Glutamatergic neuron (in vitro differentiated cells): Measurements from ENCODE around the gene CEACAM7. TPM values are rescaled to one million over a fixed set of nuclear protein-coding genes. Genes with fewer than 3 reads are reported as not detected.
A peak's percentile ranks its signal among the peaks of the same experiment; 100 is the strongest.

Experiments
- DNase-seq: peaks from one replicate; pipeline ENCODE4 v3.0.0; 2022
- H3K27ac Mint-ChIP-seq: one replicate; pipeline ENCODE4 v1.8.0; 2020; ENCODE audit warnings: mild to moderate bottlenecking, mixed read lengths, inconsistent platforms; ENCODE audit not compliant: unreplicated experiment
- H3K27me3 Mint-ChIP-seq: one replicate; pipeline ENCODE4 v1.8.0; 2020; ENCODE audit warnings: mild to moderate bottlenecking, moderate library complexity, mixed read lengths, inconsistent platforms; ENCODE audit not compliant: unreplicated experiment
- H3K36me3 Mint-ChIP-seq: one replicate; pipeline ENCODE4 v1.8.0; 2020; ENCODE audit warnings: mild to moderate bottlenecking, mixed read lengths, inconsistent platforms; ENCODE audit not compliant: unreplicated experiment
- H3K4me1 Mint-ChIP-seq: one replicate; pipeline ENCODE4 v1.8.0; 2020; ENCODE audit warnings: mild to moderate bottlenecking, low read depth, mixed read lengths, inconsistent platforms; ENCODE audit not compliant: unreplicated experiment
- H3K4me3 Mint-ChIP-seq: one replicate; pipeline ENCODE4 v1.8.0; 2020; ENCODE audit warnings: mild to moderate bottlenecking, mixed read lengths, inconsistent platforms; ENCODE audit not compliant: unreplicated experiment
- H3K9me3 Mint-ChIP-seq: one replicate; pipeline ENCODE4 v1.8.0; 2020; ENCODE audit warnings: mild to moderate bottlenecking, moderate library complexity, mixed read lengths, inconsistent platforms; ENCODE audit not compliant: unreplicated experiment
- CTCF ChIP-seq: fragments of 200-600 bp; sonication (generic); IDR thresholded peaks from one replicate; pipeline ENCODE4 v1.5.0; 2021; ENCODE audit not compliant: partially characterized antibody, unreplicated experiment
- total RNA-seq: library from RNA; stranded (reverse); fragmentation: NEBNext Ultra II Directional; extraction: Animal tissue kit (Norgen Biotek cat#: 25700); gene quantifications from one replicate; pipeline ENCODE4 v1.2.1, GENCODE V29; 2021; ENCODE audit not compliant: unreplicated experiment

Gene CEACAM7
- total RNA-seq, 1 donor from 2014 or later, result not detected

GRCh38 chr19:41694196-41694595 lies 6.1 kb upstream of the CEACAM7 start:
- no peak overlapping the region for H3K27ac Mint-ChIP-seq
- H3K4me3 Mint-ChIP-seq, result no peak overlapping the region
- TF ChIP-seq CTCF, result no peak
- peaks cover 20% of the 10 kb centered on the region for H3K27me3 Mint-ChIP-seq
- peaks cover 9% of the 10 kb centered on the region for H3K9me3 Mint-ChIP-seq
- DNase-seq, result no peak
- H3K36me3 Mint-ChIP-seq, result peaks cover 17% of the 10 kb centered on the region
- no peaks in the 10 kb centered on the region for H3K4me1 Mint-ChIP-seq

- Mint-ChIP-seq H3K27ac (no peak overlapping the region), H3K36me3 (peaks cover 17% of the 10 kb centered on the region), H3K4me1 (no peaks in the 10 kb centered on the region), H3K27me3 (peaks cover 21% of the 10 kb centered on the region), H3K4me3 (no peak overlapping the region), H3K9me3 (peaks cover 12% of the 10 kb centered on the region)
- DNase-seq, result peak; percentile 45
- no peak for TF ChIP-seq CTCF
Measured at GRCh38 chr19:41691268-41691970, 3.3 kb upstream of the CEACAM7 start.

- Mint-ChIP-seq H3K4me3 (no peak overlapping the region), H3K27ac (no peak overlapping the region), H3K4me1 (no peaks in the 10 kb centered on the region), H3K36me3 (peaks cover 17% of the 10 kb centered on the region), H3K27me3 (peaks cover 17% of the 10 kb centered on the region), H3K9me3 (peaks cover 13% of the 10 kb centered on the region)
- TF ChIP-seq CTCF, result no peak
- no peak for DNase-seq
Measured at GRCh38 chr19:41690801-41691065, 2.7 kb upstream of the CEACAM7 start.

- Mint-ChIP-seq H3K4me3 (no peak overlapping the region), H3K27me3 (peaks cover 17% of the 10 kb centered on the region)
Measured at GRCh38 chr19:41689993-41690800, 2.1 kb upstream of the CEACAM7 start.

More at GRCh38 chr19:41689993-41690800, 2.1 kb upstream of the CEACAM7 start:
- Mint-ChIP-seq H3K36me3 (peaks cover 17% of the 10 kb centered on the region), H3K27ac (no peak overlapping the region), H3K4me1 (no peaks in the 10 kb centered on the region), H3K9me3 (peaks cover 13% of the 10 kb centered on the region)
- TF ChIP-seq CTCF, result no peak
- no peak for DNase-seq
